Activated T-helper 1 cell treated with anti-CD3 and anti-CD28 coated beads, Interleukin-2, amount 50 U/mL, for 16 hours (primary cell): ENCODE data around the gene DUT.
A peak's percentile ranks its signal among the peaks of the same experiment; 100 is the strongest.
"Not testable (repeated sequence)": the region's sequence is repeated elsewhere in the genome, so short reads cannot be mapped to it uniquely, and the experiment has no call there.

Source experiments
- DNase-seq, 2 donors: peaks; one replicate each; pipeline ENCODE4 v3.0.0-alpha.2; 2020; ENCODE audit warnings: low read depth in 1 of 2, low spot score in 1 of 2

The DUT gene

GRCh38 chr15:48326180-48326579 lies 5.0 kb upstream of the DUT start:
- not testable (repeated sequence) for DNase-seq

GRCh38 chr15:48330105-48330785 lies 984 bp upstream of the DUT start:
- no peak for DNase-seq

GRCh38 chr15:48331796-48332641 lies 790 bp downstream of the DUT start:
- peak; percentile 51 to 52 for DNase-seq

- no peak for DNase-seq
Observed at GRCh38 chr15:48332642-48333034, 1.4 kb downstream of the DUT start.

GRCh38 chr15:48333540-48333939 lies 2.3 kb downstream of the DUT start:
- DNase-seq = no peak

GRCh38 chr15:48334260-48334659 lies 3.0 kb downstream of the DUT start:
- no peak for DNase-seq

GRCh38 chr15:48336940-48337339 lies 5.7 kb downstream of the DUT start:
- no peak for DNase-seq

GRCh38 chr15:48337607-48338006 lies 6.4 kb downstream of the DUT start:
- DNase-seq = no peak

- DNase-seq = no peak
Observed at GRCh38 chr15:48340111-48340510, 8.9 kb downstream of the DUT start.

GRCh38 chr15:48343865-48344264 lies 12.6 kb downstream of the DUT start:
- DNase-seq = no peak

- DNase-seq = no peak
Observed at GRCh38 chr15:48345516-48345915, 14.3 kb downstream of the DUT start.

- DNase-seq = peak in 1 of 2 donors; percentile 17
Observed at GRCh38 chr15:48352474-48353072, 21.3 kb downstream of the DUT start.

- DNase-seq = no peak
Observed at GRCh38 chr15:48354694-48355303, 23.6 kb downstream of the DUT start.

GRCh38 chr15:48355377-48355776 lies 24.1 kb downstream of the DUT start:
- no peak for DNase-seq

GRCh38 chr15:48358229-48359152 lies 27.3 kb downstream of the DUT start:
- DNase-seq = no peak

- DNase-seq = no peak
Observed at GRCh38 chr15:48360841-48361240, 29.6 kb downstream of the DUT start.

GRCh38 chr15:48361685-48362084 lies 30.5 kb downstream of the DUT start:
- DNase-seq = no peak

- no peak for DNase-seq
Observed at GRCh38 chr15:48363474-48363873, 32.2 kb downstream of the DUT start.

GRCh38 chr15:48365575-48365974 lies 34.3 kb downstream of the DUT start:
- DNase-seq = no peak

GRCh38 chr15:48366584-48367312 lies 35.5 kb downstream of the DUT start:
- no peak for DNase-seq
